22Rv1 (cell line): ENCODE data around the gene STARD7.

Experiments
- ZFX ChIP-seq: fragments of 450-650 bp; IDR thresholded peaks from 2 replicates; pipeline ENCODE4 v1.6.1; 2017; ENCODE audit warnings: antibody characterized with exemption, borderline replicate concordance
- TF ChIP-seq, protein P1 (sequence below): fragments of 450-650 bp; IDR thresholded peaks from 2 replicates; pipeline ENCODE4 v1.5.1; 2017; ENCODE audit warnings: mild to moderate bottlenecking

DNA sequence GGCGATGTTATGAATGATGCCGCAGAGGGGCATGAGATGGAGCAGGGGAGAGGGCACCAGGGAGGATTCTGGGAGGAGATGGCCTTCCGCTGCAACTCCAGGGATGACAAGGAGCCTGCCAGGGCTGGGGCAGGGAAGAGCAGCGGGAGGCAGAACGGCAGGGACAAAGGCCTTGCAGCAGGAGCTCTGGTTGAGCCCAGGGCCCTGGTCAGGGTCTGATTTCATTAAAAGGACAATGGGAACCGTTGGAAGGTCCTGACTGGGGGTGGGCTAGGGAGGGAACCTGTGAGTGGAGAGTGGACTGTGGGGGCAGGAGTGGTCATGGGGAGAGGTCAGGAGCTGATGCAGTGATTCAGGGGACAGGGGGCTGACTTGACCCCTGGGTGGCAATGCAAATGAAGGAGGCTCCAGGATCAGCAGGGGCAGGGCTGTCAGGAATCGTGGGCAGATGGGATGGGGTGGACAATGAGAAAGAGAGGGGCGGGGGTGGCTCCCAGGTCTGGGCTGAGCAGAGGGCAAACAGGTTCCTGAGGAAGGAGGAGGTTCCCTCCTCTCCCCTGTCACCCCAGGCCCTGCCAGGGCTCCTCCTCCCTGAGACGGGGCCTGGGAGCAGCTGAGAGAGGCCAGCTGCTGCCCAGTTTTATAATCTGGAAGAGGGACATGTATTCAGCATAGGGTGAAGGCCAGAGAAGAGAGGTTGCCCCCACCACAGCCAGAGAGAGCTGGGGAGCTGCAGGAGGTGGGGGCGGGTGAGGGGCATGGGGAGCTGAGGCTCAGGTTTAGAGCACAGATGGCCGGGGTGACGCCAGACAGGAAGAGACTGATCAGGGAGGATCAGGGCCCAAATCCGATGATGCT, 56.1 kb downstream of the STARD7 start:
- TF ChIP-seq, protein P1, sequence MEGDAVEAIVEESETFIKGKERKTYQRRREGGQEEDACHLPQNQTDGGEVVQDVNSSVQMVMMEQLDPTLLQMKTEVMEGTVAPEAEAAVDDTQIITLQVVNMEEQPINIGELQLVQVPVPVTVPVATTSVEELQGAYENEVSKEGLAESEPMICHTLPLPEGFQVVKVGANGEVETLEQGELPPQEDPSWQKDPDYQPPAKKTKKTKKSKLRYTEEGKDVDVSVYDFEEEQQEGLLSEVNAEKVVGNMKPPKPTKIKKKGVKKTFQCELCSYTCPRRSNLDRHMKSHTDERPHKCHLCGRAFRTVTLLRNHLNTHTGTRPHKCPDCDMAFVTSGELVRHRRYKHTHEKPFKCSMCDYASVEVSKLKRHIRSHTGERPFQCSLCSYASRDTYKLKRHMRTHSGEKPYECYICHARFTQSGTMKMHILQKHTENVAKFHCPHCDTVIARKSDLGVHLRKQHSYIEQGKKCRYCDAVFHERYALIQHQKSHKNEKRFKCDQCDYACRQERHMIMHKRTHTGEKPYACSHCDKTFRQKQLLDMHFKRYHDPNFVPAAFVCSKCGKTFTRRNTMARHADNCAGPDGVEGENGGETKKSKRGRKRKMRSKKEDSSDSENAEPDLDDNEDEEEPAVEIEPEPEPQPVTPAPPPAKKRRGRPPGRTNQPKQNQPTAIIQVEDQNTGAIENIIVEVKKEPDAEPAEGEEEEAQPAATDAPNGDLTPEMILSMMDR, result no peak
- no peak for TF ChIP-seq ZFX
